ENCODE measurements around the gene ERCC1. TPM values are rescaled to one million over a fixed set of nuclear protein-coding genes. Genes with fewer than 3 reads are reported as not detected.

The ERCC1 gene
- total RNA-seq, 1 experiment from 2014 or later: 125 TPM

DNA sequence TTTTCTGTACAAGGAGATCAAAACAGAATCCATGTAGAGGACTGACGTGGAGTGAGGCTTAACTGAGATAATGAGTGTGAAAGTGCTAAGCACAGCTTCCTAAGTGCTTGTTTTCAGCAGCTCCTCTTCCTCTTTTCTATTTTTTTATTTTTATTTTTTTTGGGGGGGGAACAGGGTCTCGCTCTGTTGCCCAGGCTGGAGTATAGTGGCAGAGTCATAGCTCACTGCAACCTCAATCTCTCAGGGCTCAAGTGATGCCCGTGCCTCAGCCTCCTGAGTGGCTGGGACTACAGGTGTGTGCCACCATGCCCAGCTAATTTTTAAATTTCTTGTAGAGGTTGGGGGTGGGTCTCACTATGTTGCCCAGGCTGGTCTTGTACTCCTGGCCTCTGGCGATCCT is 38.5 kb upstream of the ERCC1 start:
- no peak for DNase-seq (ENCODE audit: low read depth, low spot score)
- in situ Hi-C loops (cut with HindIII; ENCODE audit: low pct_unique_long_range_greater_than_20kb, low sequenced_read_pairs): no loop called here

DNA sequence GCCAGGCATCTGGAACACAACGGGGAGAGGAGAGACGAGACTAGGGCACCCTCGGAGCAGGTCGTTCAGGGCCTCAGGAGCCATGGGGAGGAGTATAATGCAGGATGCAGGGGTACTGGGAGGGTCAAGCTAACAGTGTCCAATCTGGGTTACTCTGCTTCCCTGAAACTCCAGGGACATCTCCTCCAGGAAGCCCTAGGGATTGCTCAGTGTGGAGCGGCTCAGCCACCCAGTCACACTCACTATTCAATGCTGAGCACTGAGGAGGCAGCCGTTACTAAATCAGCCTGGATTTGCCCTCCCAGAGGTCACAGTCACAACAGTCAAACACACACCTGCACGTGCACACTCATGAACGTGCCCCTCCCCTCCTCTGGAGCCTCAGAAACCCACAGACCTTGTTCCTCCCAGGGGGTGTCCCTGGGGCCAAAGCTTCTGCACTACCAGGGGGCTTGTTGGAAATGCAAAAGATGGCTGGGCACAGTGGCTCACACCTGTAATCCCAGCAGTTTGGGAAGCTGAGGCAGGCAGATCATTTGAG is 37.2 kb upstream of the ERCC1 start:
- in situ Hi-C loops (cut with HindIII; ENCODE audit: low pct_unique_long_range_greater_than_20kb, low sequenced_read_pairs): no loop called here
- DNase-seq (ENCODE audit: low read depth, low spot score): no peak

DNA sequence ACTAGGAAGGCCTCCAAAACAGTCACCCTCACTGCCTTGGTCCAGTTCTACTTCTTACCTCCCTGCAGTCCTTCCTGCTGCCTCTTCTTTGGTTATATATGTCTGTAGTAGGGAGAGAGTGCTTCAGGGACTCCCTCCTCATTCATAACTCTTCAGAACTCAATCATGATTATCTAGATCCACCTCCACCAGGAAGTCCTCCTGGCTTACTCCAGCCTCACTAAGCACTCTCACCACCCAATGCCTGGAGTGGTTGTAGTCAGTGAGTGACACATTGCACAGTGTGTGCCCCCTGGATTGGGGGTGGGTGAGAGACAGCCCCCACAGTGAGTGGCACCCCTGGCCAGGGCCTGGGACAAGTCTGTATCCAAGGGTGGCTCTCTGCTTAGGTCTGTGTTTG is 34.1 kb upstream of the ERCC1 start:
- DNase-seq (ENCODE audit: low read depth, low spot score): no peak

DNA sequence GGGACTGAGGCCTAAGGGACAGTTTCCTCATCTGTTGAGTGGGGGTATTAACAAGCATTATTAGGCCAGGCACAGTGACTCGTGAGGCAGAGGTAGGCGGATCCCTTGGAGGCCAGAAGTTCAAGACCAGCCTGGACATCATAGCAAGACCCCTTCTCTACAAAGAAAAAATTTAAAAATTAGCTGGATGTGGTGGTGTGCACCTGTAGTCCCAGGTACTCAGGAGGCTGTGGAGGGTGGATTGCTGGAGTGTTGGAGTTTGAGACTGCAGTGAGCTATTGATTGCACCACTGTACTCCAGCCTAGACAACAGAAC is 32.7 kb upstream of the ERCC1 start:
- DNase-seq (ENCODE audit: low read depth, low spot score): no peak
- in situ Hi-C loops (cut with HindIII; ENCODE audit: low pct_unique_long_range_greater_than_20kb, low sequenced_read_pairs): no loop called here

More for the DNA sequence above, 34.1 kb upstream of the ERCC1 start:
- in situ Hi-C loops (cut with HindIII; ENCODE audit: low pct_unique_long_range_greater_than_20kb, low sequenced_read_pairs): no loop called here

DNA sequence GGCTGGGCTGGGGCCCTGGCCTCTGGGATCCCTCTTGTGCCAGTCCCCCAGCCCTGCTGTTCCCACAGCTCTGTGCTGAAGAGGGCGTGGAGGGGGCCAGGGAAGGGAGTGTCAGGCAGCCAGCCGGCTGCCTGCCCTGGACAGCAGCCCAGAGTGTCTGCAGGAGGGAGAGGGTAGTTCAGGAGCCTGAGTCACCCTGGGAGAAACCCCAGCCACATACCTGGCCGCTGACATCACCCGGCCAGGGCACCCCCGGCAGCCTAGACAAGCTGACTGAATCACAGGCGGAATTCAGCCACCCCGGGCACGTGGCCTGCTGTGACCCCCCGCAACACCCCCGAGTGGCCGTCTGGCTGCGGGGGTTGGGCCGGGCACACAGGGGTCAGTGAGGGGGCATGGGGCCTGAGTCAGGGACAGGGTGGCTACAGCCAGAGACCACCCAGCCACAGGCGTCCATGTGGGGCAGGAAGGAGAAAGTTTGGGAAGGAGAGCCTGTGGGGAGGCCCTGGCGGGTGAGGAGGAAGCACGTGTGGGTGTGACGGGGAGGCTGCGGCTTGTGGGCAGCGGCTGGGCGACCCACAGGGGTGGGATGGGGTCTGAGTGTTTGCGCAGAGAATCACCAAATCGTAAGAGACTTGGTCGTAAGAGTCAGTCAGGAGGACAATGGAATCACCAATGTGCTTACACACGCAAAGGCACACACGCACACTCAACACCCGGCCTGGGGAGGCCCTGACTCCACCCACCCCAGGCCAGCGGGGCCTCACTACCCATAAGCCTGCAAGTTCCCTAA is 32.2 kb upstream of the ERCC1 start:
- DNase-seq (ENCODE audit: low read depth, low spot score): peak; percentile 46
- in situ Hi-C loops (cut with HindIII; ENCODE audit: low pct_unique_long_range_greater_than_20kb, low sequenced_read_pairs): no loop called here

DNA sequence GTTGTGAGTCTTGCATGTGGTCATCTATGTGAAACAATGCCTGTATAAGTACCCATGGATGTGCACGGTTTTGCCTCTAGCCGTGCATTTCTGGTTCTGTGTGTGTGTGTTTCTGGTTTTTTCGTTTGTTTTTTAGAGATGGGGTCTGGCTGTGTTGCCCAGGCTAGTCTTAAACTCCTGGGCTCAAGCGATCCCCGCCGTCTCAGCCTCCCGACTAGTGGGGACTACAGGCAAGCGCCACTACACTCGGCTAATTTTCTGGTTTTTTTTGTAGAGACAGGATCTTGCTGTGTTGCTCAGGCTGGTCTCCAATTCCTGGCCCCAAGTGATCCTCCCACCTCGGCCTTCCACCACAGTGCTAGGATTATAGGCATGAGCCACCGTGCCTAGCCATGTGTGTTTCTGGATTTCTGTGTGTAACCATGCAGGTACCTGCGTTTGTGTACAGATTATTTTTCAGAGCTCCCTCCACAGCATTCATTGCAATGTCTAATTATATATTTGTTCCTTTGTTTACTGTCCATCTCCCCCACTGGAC is 28.2 kb upstream of the ERCC1 start:
- no peak for DNase-seq (ENCODE audit: low read depth, low spot score)
- in situ Hi-C loops (cut with HindIII; ENCODE audit: low pct_unique_long_range_greater_than_20kb, low sequenced_read_pairs): no loop called here

DNA sequence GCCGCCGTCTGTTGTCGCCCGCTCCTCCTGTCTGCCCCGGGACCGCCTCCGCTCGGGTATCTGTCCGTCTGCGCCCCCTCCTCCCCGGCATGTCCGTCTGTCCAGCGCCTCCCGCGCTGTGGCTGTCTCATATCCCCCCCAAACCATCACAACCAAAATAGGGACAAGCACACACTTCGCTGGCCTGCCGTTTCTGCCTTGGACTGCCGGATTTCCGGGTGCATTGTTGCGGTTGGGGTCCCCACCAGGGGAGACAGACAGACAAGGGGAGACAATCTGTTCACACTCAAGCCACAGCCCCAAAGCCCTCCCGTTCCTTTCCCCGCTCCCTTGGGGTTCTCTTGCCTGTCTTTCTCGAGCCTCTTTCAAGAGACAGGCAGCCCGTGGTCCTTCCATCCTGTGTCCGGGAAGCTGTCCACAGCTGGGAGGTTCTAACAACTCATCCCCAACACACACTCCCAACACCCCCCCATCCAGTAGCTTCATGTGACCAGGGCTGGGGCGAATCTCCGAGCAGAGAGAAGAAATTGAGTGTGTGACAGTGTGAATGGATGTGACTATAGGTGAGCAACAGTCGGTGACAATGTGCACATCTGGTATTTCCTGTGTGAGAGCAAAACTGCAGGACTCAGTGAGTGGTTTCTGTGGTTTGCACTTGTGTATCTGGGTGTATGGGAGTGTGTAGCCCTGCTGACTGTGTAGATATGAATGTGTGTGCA is 27.6 kb upstream of the ERCC1 start:
- in situ Hi-C loops (cut with HindIII; ENCODE audit: low pct_unique_long_range_greater_than_20kb, low sequenced_read_pairs): no loop called here
- peak; percentile 9 for DNase-seq (ENCODE audit: low read depth, low spot score)

DNA sequence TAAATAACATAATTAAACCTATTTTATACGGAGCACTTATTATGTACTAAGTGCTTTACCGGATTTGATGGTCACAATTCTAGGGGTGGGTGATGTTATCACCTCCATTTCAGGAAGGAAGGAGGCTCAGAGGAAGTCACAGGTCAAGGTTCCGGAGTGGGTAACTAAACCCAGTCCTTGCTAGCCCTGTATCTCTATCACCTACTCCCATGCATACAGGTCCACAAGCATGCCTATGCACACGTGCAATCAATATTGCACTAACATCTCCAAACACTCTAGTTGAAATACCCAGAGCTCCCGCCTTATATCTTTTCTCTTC is 26.3 kb upstream of the ERCC1 start:
- in situ Hi-C loops (cut with HindIII; ENCODE audit: low pct_unique_long_range_greater_than_20kb, low sequenced_read_pairs): no loop called here
- DNase-seq (ENCODE audit: low read depth, low spot score): no peak

DNA sequence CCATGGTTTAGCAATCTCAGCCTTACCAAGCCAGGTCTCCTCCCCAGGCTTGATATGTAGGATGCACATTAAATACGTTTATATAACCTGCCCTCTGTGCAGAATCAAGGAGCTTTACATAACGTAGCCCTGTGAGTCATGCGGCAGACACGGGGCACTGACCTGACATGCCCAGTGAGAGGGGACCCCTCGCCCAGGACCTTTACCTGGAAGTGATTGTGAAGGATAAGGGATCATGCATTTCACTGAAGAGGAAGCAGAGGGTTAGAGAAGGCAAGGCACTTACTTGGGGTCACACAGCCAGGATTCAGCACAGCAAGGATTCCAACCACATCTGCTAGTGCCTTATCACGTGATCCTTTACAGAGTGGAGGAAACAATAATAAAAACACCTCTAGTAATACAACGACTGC is 25.2 kb upstream of the ERCC1 start:
- peak; percentile 37 for DNase-seq (ENCODE audit: low read depth, low spot score)
- in situ Hi-C loops (cut with HindIII; ENCODE audit: low pct_unique_long_range_greater_than_20kb, low sequenced_read_pairs): no loop called here

DNA sequence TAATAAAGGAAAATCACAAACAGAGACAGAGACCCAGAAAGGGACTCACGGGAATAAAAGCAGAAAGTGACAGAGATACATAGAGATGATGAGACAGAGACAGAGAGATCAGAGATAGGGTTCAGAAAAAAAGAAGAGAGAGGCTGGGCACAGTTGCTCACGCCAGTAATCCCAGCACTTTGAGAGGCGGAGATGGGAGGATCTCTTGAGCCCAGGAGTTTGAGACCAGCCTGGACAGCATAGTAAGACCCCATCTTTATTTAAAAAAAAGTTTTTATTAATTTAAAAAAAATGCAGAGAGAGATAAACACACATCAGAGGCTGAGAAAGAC is 24.7 kb upstream of the ERCC1 start:
- no peak for DNase-seq (ENCODE audit: low read depth, low spot score)
- in situ Hi-C loops (cut with HindIII; ENCODE audit: low pct_unique_long_range_greater_than_20kb, low sequenced_read_pairs): no loop called here

DNA sequence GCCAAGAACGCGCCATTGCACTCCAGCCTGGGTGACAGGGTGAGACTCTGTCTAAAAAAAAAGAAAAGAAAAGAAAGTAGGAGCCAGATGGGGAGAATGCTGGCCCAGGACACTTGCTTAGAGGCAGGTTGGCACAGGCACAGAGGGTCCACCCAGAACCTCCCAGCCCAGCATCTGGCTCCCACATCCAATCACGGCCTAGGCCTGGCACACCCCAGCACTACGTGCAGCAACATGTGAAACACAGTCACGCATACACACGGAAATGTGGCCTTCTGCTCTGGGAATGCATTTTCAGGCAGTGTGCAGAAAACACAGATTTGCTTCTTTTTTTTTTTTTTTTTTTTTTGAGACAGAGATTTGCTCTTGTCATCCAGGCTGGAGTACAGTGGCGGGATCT is 23.2 kb upstream of the ERCC1 start:
- in situ Hi-C loops (cut with HindIII; ENCODE audit: low pct_unique_long_range_greater_than_20kb, low sequenced_read_pairs): no loop called here
- DNase-seq (ENCODE audit: low read depth, low spot score): no peak

DNA sequence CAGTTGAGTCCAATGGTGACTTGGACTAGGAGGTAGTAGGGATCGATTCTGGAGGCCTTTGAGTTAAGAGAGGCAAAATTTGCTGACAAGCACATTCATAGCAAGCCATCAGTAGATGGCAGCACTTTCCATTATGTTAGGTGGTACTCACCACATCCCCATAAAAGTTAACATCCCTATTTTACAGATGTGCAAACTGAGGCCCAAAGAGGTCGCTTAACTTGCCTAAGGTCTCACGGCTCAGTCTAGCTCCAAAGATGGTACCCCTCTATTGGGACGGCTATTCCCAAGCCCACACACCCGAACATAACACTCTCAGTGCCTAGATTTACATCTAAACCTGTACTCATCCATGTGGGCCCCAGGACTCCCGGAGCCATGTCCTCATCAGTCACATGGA is 22.6 kb upstream of the ERCC1 start:
- DNase-seq (ENCODE audit: low read depth, low spot score): peak; percentile 64
- in situ Hi-C loops (cut with HindIII; ENCODE audit: low pct_unique_long_range_greater_than_20kb, low sequenced_read_pairs): no loop called here

DNA sequence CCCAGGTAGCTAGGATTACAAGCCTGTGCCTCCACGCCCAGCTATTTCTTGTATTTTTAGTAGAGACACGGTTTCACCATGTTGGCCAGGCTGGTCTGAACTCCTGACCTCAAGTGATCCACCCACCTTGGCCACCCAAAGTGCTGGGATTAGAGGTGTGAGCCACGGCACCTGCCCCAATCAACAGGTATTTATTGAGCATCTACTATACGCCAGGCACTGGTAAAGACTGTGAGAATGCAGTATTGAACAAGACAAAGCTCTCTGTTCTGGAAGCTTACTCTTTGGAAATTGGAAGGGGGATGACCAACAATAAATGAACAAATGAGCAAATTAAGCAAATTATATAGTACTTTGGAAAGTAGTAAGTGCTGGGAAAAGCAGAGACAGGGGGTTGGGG is 21.4 kb upstream of the ERCC1 start:
- DNase-seq (ENCODE audit: low read depth, low spot score): no peak
- in situ Hi-C loops (cut with HindIII; ENCODE audit: low pct_unique_long_range_greater_than_20kb, low sequenced_read_pairs): no loop called here

DNA sequence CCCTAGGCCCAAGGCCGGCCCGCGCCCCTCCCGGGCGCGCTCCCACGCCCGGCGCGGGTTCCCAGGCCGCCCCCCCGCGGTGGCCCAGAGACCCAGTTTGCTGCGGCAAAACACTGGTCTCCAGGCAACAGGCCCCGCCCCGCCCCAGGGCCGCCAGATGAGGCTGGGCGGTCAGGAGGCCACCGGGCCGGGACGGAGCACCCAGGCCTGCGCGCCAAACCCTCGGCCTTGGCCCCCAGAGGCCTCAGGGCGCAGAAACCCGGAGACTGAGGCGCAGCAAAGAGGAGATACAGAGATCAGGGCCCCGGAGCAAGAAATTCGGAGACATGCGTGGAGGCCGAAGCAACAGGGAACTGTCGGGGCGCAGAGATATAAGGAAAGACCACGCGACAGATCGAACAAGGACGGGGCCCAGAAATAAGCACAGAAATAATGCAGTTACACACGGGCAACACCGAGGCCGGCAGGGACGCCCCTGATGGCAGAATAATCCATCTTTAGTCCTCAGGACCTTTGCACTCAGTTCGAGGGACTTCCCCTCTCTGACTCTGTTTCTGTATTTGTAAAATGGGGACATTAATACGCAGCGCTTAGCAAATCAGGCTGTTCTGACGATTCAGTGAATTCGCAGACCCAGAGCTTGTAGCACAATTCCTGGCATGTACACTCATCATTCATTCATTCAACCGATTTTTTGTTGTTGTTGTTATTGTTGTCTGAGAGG is 20.8 kb upstream of the ERCC1 start:
- peak; percentile 73 for DNase-seq (ENCODE audit: low read depth, low spot score)
- in situ Hi-C loops (cut with HindIII; ENCODE audit: low pct_unique_long_range_greater_than_20kb, low sequenced_read_pairs): no loop called here

DNA sequence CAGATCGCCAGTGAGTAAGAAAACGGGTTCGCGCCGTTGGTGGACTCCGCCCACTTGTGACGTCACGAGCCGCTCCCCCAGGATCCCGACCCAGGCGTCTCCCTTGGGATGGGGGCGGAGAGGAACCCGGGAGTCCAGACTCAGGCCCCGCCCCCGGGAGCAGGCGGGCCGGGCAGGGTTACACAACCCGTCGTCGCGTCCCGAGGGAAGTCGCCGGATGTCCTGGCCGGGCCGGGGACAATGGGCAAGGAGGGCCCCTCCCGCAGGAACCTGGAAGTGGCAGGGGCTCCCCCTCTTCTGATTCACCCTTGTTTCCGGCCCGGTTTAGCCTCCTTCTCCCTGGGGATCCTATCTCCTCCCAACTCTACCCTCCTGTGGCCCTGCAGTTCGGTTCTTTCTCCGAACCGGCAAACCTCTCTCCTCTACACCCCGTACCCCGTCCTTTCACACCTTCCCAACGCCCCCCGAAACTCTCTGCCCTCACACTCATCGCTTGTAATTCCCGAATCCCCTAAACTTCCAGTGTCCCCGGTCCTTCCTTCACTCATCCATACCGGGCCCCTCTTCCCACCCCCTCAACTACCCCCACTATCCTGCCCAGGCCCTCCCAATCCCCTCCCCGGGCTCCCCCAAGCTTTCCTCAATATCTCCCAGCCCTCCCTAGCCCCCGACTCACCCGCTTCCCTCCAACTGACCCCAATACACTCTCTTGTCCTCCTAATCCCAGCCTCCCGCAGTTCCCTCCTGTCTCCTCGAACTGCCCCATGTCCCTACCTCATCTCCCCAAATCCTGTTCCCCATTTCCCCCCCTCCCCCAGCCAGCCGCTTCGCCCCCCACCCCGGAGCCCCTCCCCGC is 20.0 kb upstream of the ERCC1 start:
- in situ Hi-C loops (cut with HindIII; ENCODE audit: low pct_unique_long_range_greater_than_20kb, low sequenced_read_pairs): no loop called here

DNA sequence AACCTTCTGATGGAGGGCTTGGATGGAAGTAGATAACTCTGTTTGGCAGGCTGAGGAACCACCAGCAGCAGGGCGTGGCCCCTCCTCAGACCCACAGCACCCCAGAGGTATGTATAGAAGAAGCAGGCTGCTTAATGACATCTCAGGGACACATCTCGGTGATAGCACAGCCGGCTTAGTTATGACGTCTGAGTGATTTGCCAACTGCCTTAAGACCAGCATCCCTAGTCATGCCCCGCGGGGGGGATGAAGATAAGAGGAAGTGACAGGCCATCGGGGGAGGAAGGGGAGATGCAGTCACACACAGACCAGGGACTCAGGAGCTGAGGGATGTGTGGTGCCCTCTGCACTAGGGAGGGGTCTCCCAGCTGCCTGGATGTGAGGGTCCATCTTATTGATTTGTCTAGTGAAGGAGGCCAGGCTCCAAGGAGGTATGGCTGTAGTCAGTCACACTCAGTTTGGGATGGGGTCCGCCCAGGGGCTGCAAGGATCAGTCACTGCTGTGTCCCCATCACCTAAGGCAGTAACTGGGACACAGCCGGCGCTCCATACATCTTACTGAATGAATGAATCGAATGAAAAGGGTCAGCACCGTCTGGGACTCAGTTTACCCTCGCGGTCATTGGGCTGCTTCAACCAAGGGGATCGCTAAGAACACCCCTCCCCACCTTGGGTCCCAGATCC is 19.2 kb upstream of the ERCC1 start:
- DNase-seq (ENCODE audit: low read depth, low spot score): peak; percentile 21
- in situ Hi-C loops (cut with HindIII; ENCODE audit: low pct_unique_long_range_greater_than_20kb, low sequenced_read_pairs): no loop called here

More for the DNA sequence above, 20.0 kb upstream of the ERCC1 start:
- peak; percentile 66 for DNase-seq (ENCODE audit: low read depth, low spot score)

DNA sequence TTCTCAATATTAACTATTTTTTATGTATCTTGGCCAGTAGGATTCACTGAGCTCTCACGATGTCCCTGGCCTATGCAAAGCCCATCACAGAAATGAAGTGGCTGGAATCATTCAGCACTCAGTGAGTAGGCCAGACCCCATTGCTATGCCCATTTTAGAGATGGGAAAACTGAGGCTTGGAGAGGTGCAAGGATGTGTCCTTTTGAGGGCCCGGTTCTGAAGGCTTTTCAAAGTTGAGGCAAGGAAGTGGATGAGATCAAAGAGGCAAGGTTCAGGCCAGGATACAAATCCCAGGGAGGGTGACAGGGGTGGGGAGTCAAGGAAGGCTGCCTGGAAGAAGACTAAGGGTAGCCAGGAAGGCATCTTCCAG is 18.7 kb upstream of the ERCC1 start:
- DNase-seq (ENCODE audit: low read depth, low spot score): no peak
- in situ Hi-C loops (cut with HindIII; ENCODE audit: low pct_unique_long_range_greater_than_20kb, low sequenced_read_pairs): no loop called here

Data from SK-MEL-5 (cell line).